Mesothelial cell of epicardium (in vitro differentiated cells): ENCODE results near the gene DNAAF5. TPM values are rescaled to one million over a fixed set of nuclear protein-coding genes. Genes with fewer than 3 reads are reported as not detected.

Experiments
- DNase-seq, 2 experiments: peaks; one replicate each; pipeline ENCODE4 v3.0.0; 2021; ENCODE audit warnings: low spot score in 2 of 2; ENCODE audit not compliant: unreplicated experiment in 2 of 2
- H3K27ac Mint-ChIP-seq: 2 replicates; pipeline ENCODE4 v1.8.0; 2021; ENCODE audit warnings: mixed read lengths
- H3K27me3 Mint-ChIP-seq: 2 replicates; pipeline ENCODE4 v1.8.0; 2021; ENCODE audit warnings: low read depth, mixed read lengths
- H3K36me3 Mint-ChIP-seq: 2 replicates; pipeline ENCODE4 v1.8.0; 2021; ENCODE audit warnings: mixed read lengths
- H3K4me1 Mint-ChIP-seq: 2 replicates; pipeline ENCODE4 v1.8.0; 2021; ENCODE audit warnings: mixed read lengths
- H3K4me3 Mint-ChIP-seq: 2 replicates; pipeline ENCODE4 v1.8.0; 2021; ENCODE audit warnings: mild to moderate bottlenecking, moderate library complexity, mixed read lengths
- H3K9me3 Mint-ChIP-seq: 2 replicates; pipeline ENCODE4 v1.8.0; 2021; ENCODE audit warnings: mixed read lengths
- CTCF ChIP-seq: fragments of 200-600 bp; sonication (generic); IDR thresholded peaks from one replicate; pipeline ENCODE4 v1.5.0; 2021; ENCODE audit warnings: antibody characterized with exemption; ENCODE audit not compliant: unreplicated experiment
- total RNA-seq: library from RNA; stranded (reverse); gene quantifications from 3 replicates; pipeline ENCODE4 v1.2.1, GENCODE V29; 2021

DNAAF5 gene
- total RNA-seq, 1 donor from 2014 or later = 39.0 TPM

GRCh38 chr7:780081-780480 is 53.6 kb downstream of the DNAAF5 start:
- Mint-ChIP-seq H3K4me1 (no peaks in the 10 kb centered on the region), H3K36me3 (peaks cover 36% of the 10 kb centered on the region)

GRCh38 chr7:780516-780915 is 54.0 kb downstream of the DNAAF5 start:
- TF ChIP-seq CTCF = no peak
- Mint-ChIP-seq H3K36me3 (peaks cover 37% of the 10 kb centered on the region), H3K9me3 (no peaks in the 10 kb centered on the region), H3K4me3 (no peak overlapping the region), H3K27me3 (no peaks in the 10 kb centered on the region), H3K27ac (no peak overlapping the region), H3K4me1 (no peaks in the 10 kb centered on the region)
- DNase-seq = no peak

More at GRCh38 chr7:780081-780480, 53.6 kb downstream of the DNAAF5 start:
- Mint-ChIP-seq H3K4me3 (no peak overlapping the region), H3K27ac (no peak overlapping the region), H3K27me3 (no peaks in the 10 kb centered on the region), H3K9me3 (no peaks in the 10 kb centered on the region)
- DNase-seq = no peak
- no peak for TF ChIP-seq CTCF

- Mint-ChIP-seq H3K27ac (no peak overlapping the region), H3K36me3 (peaks cover 34% of the 10 kb centered on the region)
These were observed 54.8 kb downstream of the DNAAF5 start for GRCh38 chr7:781186-781849.

GRCh38 chr7:781936-782529 is 55.5 kb downstream of the DNAAF5 start:
- no peak overlapping the region for H3K4me3 Mint-ChIP-seq
- H3K27me3 Mint-ChIP-seq = no peaks in the 10 kb centered on the region
- no peaks in the 10 kb centered on the region for H3K4me1 Mint-ChIP-seq
- no peak for DNase-seq
- peaks cover 31% of the 10 kb centered on the region for H3K36me3 Mint-ChIP-seq
- no peaks in the 10 kb centered on the region for H3K9me3 Mint-ChIP-seq
- H3K27ac Mint-ChIP-seq = no peak overlapping the region
- TF ChIP-seq CTCF = no peak

More at GRCh38 chr7:781186-781849, 54.8 kb downstream of the DNAAF5 start:
- Mint-ChIP-seq H3K27me3 (no peaks in the 10 kb centered on the region), H3K4me3 (no peak overlapping the region), H3K4me1 (no peaks in the 10 kb centered on the region), H3K9me3 (no peaks in the 10 kb centered on the region)
- no peak for TF ChIP-seq CTCF
- no peak for DNase-seq

GRCh38 chr7:782718-783449 is 56.4 kb downstream of the DNAAF5 start:
- peaks cover 30% of the 10 kb centered on the region for H3K36me3 Mint-ChIP-seq
- no peak for DNase-seq
- H3K27ac Mint-ChIP-seq = no peak overlapping the region

More at GRCh38 chr7:782718-783449, 56.4 kb downstream of the DNAAF5 start:
- H3K4me1 Mint-ChIP-seq = no peaks in the 10 kb centered on the region
- no peak for TF ChIP-seq CTCF
- H3K4me3 Mint-ChIP-seq = no peak overlapping the region
- no peaks in the 10 kb centered on the region for H3K9me3 Mint-ChIP-seq
- no peaks in the 10 kb centered on the region for H3K27me3 Mint-ChIP-seq
